ENCODE data around the gene CXCL6. TPM values are rescaled to one million over a fixed set of nuclear protein-coding genes. Genes with fewer than 3 reads are reported as not detected.

The CXCL6 gene
- total RNA-seq, 1 donor from 2014 or later = 16.7 TPM

- Histone ChIP-seq H3K36me3 (ENCODE audit: insufficient read depth, low read length) (no peaks in the 10 kb centered on the region), H2AFZ (ENCODE audit: low read depth, low read length) (no peak overlapping the region), H3K4me3 (ENCODE audit: insufficient read depth, low read depth, low read length) (no peak overlapping the region), H4K20me1 (ENCODE audit: insufficient read depth, low read length) (no peaks in the 10 kb centered on the region), H3K4me1 (ENCODE audit: insufficient read depth, low read length) (no peaks in the 10 kb centered on the region), H3K9ac (ENCODE audit: low read length) (no peak overlapping the region), H3K27ac (ENCODE audit: low read depth, low read length) (no peak overlapping the region), H3K4me2 (ENCODE audit: low read length) (peak overlapping the region; percentile 31), H3K79me2 (ENCODE audit: insufficient read depth, low read length) (no peaks in the 10 kb centered on the region), H3K27me3 (ENCODE audit: insufficient read depth, low read length) (no peaks in the 10 kb centered on the region), H3K9me3 (ENCODE audit: insufficient read depth, low read depth, low read length) (no peaks in the 10 kb centered on the region)
- TF ChIP-seq EZH2 (IDR thresholded peaks at IDR 0.05; ENCODE audit: insufficient read depth, low read length) = no peak
- TF ChIP-seq, protein P1, sequence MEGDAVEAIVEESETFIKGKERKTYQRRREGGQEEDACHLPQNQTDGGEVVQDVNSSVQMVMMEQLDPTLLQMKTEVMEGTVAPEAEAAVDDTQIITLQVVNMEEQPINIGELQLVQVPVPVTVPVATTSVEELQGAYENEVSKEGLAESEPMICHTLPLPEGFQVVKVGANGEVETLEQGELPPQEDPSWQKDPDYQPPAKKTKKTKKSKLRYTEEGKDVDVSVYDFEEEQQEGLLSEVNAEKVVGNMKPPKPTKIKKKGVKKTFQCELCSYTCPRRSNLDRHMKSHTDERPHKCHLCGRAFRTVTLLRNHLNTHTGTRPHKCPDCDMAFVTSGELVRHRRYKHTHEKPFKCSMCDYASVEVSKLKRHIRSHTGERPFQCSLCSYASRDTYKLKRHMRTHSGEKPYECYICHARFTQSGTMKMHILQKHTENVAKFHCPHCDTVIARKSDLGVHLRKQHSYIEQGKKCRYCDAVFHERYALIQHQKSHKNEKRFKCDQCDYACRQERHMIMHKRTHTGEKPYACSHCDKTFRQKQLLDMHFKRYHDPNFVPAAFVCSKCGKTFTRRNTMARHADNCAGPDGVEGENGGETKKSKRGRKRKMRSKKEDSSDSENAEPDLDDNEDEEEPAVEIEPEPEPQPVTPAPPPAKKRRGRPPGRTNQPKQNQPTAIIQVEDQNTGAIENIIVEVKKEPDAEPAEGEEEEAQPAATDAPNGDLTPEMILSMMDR (IDR thresholded peaks at IDR 0.05; ENCODE audit: insufficient read depth, low read depth, low read length) = no peak
- Mint-ChIP-seq H3K9me3 (ENCODE audit: unreplicated experiment) (no peaks in the 10 kb centered on the region), H3K36me3 (ENCODE audit: low read depth, unreplicated experiment) (no peaks in the 10 kb centered on the region), H3K27ac (ENCODE audit: unreplicated experiment) (no peak overlapping the region), H3K4me1 (ENCODE audit: low read depth, unreplicated experiment) (peaks cover 15% of the 10 kb centered on the region), H3K4me3 (ENCODE audit: unreplicated experiment) (no peak overlapping the region), H3K27me3 (ENCODE audit: low read depth, unreplicated experiment) (no peaks in the 10 kb centered on the region)
- no peak for DNase-seq (ENCODE audit: low read depth)
- FAIRE-seq = no peak
Measured at GRCh38 chr4:73844806-73845205, 8.3 kb downstream of the CXCL6 start.

- Mint-ChIP-seq H3K27ac (ENCODE audit: unreplicated experiment) (no peak overlapping the region), H3K27me3 (ENCODE audit: low read depth, unreplicated experiment) (no peaks in the 10 kb centered on the region), H3K4me1 (ENCODE audit: low read depth, unreplicated experiment) (peaks cover 15% of the 10 kb centered on the region), H3K4me3 (ENCODE audit: unreplicated experiment) (no peak overlapping the region), H3K36me3 (ENCODE audit: low read depth, unreplicated experiment) (no peaks in the 10 kb centered on the region), H3K9me3 (ENCODE audit: unreplicated experiment) (no peaks in the 10 kb centered on the region)
- Histone ChIP-seq H3K4me3 (ENCODE audit: insufficient read depth, low read depth, low read length) (no peak overlapping the region), H3K27ac (ENCODE audit: low read depth, low read length) (no peak overlapping the region), H3K4me2 (ENCODE audit: low read length) (no peak overlapping the region), H2AFZ (ENCODE audit: low read depth, low read length) (no peak overlapping the region), H3K4me1 (ENCODE audit: insufficient read depth, low read length) (no peaks in the 10 kb centered on the region), H4K20me1 (ENCODE audit: insufficient read depth, low read length) (no peaks in the 10 kb centered on the region), H3K9me3 (ENCODE audit: insufficient read depth, low read depth, low read length) (no peaks in the 10 kb centered on the region), H3K79me2 (ENCODE audit: insufficient read depth, low read length) (no peaks in the 10 kb centered on the region), H3K36me3 (ENCODE audit: insufficient read depth, low read length) (no peaks in the 10 kb centered on the region), H3K9ac (ENCODE audit: low read length) (no peak overlapping the region), H3K27me3 (ENCODE audit: insufficient read depth, low read length) (no peaks in the 10 kb centered on the region)
- no peak for TF ChIP-seq EZH2 (IDR thresholded peaks at IDR 0.05; ENCODE audit: insufficient read depth, low read length)
- TF ChIP-seq, protein P1 (IDR thresholded peaks at IDR 0.05; ENCODE audit: insufficient read depth, low read depth, low read length) = no peak
- FAIRE-seq (no peak), DNase-seq (ENCODE audit: low read depth) (no peak)
Measured at GRCh38 chr4:73847526-73848182, 11.2 kb downstream of the CXCL6 start.

GRCh38 chr4:73848183-73848777 is 11.8 kb downstream of the CXCL6 start:
- DNase-seq (ENCODE audit: low read depth) (no peak), FAIRE-seq (no peak)
- no peak overlapping the region for H3K4me2 ChIP-seq (ENCODE audit: low read length)
- peaks cover 9% of the 10 kb centered on the region for H3K4me1 Mint-ChIP-seq (ENCODE audit: low read depth, unreplicated experiment)
- no peak overlapping the region for H3K4me3 ChIP-seq (ENCODE audit: insufficient read depth, low read depth, low read length)
- H3K27me3 ChIP-seq (ENCODE audit: insufficient read depth, low read length) = no peaks in the 10 kb centered on the region
- H4K20me1 ChIP-seq (ENCODE audit: insufficient read depth, low read length) = no peaks in the 10 kb centered on the region
- no peaks in the 10 kb centered on the region for H3K79me2 ChIP-seq (ENCODE audit: insufficient read depth, low read length)
- H3K9me3 ChIP-seq (ENCODE audit: insufficient read depth, low read depth, low read length) = no peaks in the 10 kb centered on the region
- TF ChIP-seq, protein P1 (IDR thresholded peaks at IDR 0.05; ENCODE audit: insufficient read depth, low read depth, low read length) = no peak
- no peak for TF ChIP-seq EZH2 (IDR thresholded peaks at IDR 0.05; ENCODE audit: insufficient read depth, low read length)
- no peaks in the 10 kb centered on the region for H3K36me3 ChIP-seq (ENCODE audit: insufficient read depth, low read length)
- no peak overlapping the region for H3K4me3 Mint-ChIP-seq (ENCODE audit: unreplicated experiment)
- peaks cover under 1% of the 10 kb centered on the region for H3K4me1 ChIP-seq (ENCODE audit: insufficient read depth, low read length)
- H3K27me3 Mint-ChIP-seq (ENCODE audit: low read depth, unreplicated experiment) = no peaks in the 10 kb centered on the region
- H3K36me3 Mint-ChIP-seq (ENCODE audit: low read depth, unreplicated experiment) = no peaks in the 10 kb centered on the region
- H3K27ac Mint-ChIP-seq (ENCODE audit: unreplicated experiment) = no peak overlapping the region
- H3K9me3 Mint-ChIP-seq (ENCODE audit: unreplicated experiment) = no peaks in the 10 kb centered on the region
- H3K9ac ChIP-seq (ENCODE audit: low read length) = no peak overlapping the region
- H3K27ac ChIP-seq (ENCODE audit: low read depth, low read length) = no peak overlapping the region
- H2AFZ ChIP-seq (ENCODE audit: low read depth, low read length) = no peak overlapping the region

Data from astrocyte (in vitro differentiated cells and primary cell).